Testis (tissue), 2 donors: ENCODE results near the gene BLMH.

ENCODE experiments used
- CTCF ChIP-seq, 3 experiments: fragments of 450-650 bp in 2 of 3; fragments of 200-600 bp in 1 of 3; sonication (generic) in 1 of 3; IDR thresholded peaks; one replicate each; pipeline ENCODE4 v1.5.1; 2016 to 2019; ENCODE audit warnings: antibody characterized with exemption in 3 of 3, mild to moderate bottlenecking in 2 of 3, moderate library complexity in 1 of 3
- POLR2A ChIP-seq: fragments of 450-650 bp; IDR thresholded peaks from one replicate; pipeline ENCODE4 v1.6.1; 2017; ENCODE audit warnings: antibody characterized with exemption, mild to moderate bottlenecking, moderate library complexity

- TF ChIP-seq CTCF (IDR thresholded peaks at IDR 0.05) (no peak), POLR2A (no peak)
Measured at GRCh38 chr17:30296499-30297080, 4.8 kb upstream of the BLMH start.
